Measurements from ENCODE around the gene AHCYL1.
"Not testable (repeated sequence)": the region's sequence is repeated elsewhere in the genome, so short reads cannot be mapped to it uniquely, and the experiment has no call there.

AHCYL1 gene

GRCh38 chr1:109996476-109996875, 11.9 kb downstream of the AHCYL1 start:
- DNase-seq (ENCODE audit: low read depth in 4 of 4, low spot score in 1 of 4), result no peak

GRCh38 chr1:109997204-109997866, 12.8 kb downstream of the AHCYL1 start:
- no peak for DNase-seq (ENCODE audit: low read depth in 4 of 4, low spot score in 1 of 4)

- no peak for DNase-seq (ENCODE audit: low read depth in 4 of 4, low spot score in 1 of 4)
Observed at GRCh38 chr1:109997867-109998229, 13.3 kb downstream of the AHCYL1 start.

GRCh38 chr1:110002695-110003094, 18.1 kb downstream of the AHCYL1 start:
- DNase-seq (ENCODE audit: low read depth in 4 of 4, low spot score in 1 of 4), result no peak

GRCh38 chr1:110003747-110004428, 19.3 kb downstream of the AHCYL1 start:
- peak in 1 of 4 experiments; percentile 28 for DNase-seq (ENCODE audit: low read depth in 4 of 4, low spot score in 1 of 4)

GRCh38 chr1:110004583-110004982, 20.0 kb downstream of the AHCYL1 start:
- no peak for DNase-seq (ENCODE audit: low read depth in 4 of 4, low spot score in 1 of 4)

- DNase-seq (ENCODE audit: low read depth in 4 of 4, low spot score in 1 of 4), result no peak
Observed at GRCh38 chr1:110005971-110006370, 21.4 kb downstream of the AHCYL1 start.

- DNase-seq (ENCODE audit: low read depth in 4 of 4, low spot score in 1 of 4), result no peak
Observed at GRCh38 chr1:110006516-110006915, 22.0 kb downstream of the AHCYL1 start.

GRCh38 chr1:110007046-110007830, 22.7 kb downstream of the AHCYL1 start:
- no peak for DNase-seq (ENCODE audit: low read depth in 4 of 4, low spot score in 1 of 4)

GRCh38 chr1:110008971-110009565, 24.5 kb downstream of the AHCYL1 start:
- DNase-seq (ENCODE audit: low read depth in 4 of 4, low spot score in 1 of 4), result no peak

GRCh38 chr1:110011527-110012041, 27.0 kb downstream of the AHCYL1 start:
- no peak for DNase-seq (ENCODE audit: low read depth in 4 of 4, low spot score in 1 of 4)

GRCh38 chr1:110012100-110012780, 27.7 kb downstream of the AHCYL1 start:
- DNase-seq (ENCODE audit: low read depth in 4 of 4, low spot score in 1 of 4), result no peak

- DNase-seq (ENCODE audit: low read depth in 4 of 4, low spot score in 1 of 4), result no peak
Observed at GRCh38 chr1:110017792-110018191, 33.2 kb downstream of the AHCYL1 start.

- DNase-seq (ENCODE audit: low read depth in 4 of 4, low spot score in 1 of 4), result no peak
Observed at GRCh38 chr1:110018396-110018795, 33.8 kb downstream of the AHCYL1 start.

GRCh38 chr1:110019770-110020169, 35.2 kb downstream of the AHCYL1 start:
- no peak for DNase-seq (ENCODE audit: low read depth in 4 of 4, low spot score in 1 of 4)

GRCh38 chr1:110021285-110021684, 36.7 kb downstream of the AHCYL1 start:
- DNase-seq (ENCODE audit: low read depth in 4 of 4, low spot score in 1 of 4), result no peak

GRCh38 chr1:110024613-110025012, 40.0 kb downstream of the AHCYL1 start:
- no peak for DNase-seq (ENCODE audit: low read depth in 4 of 4, low spot score in 1 of 4)

- not testable (repeated sequence) for DNase-seq (ENCODE audit: low read depth in 4 of 4, low spot score in 1 of 4)
Observed at GRCh38 chr1:110030687-110031086, 46.1 kb downstream of the AHCYL1 start.

- no peak for DNase-seq (ENCODE audit: low read depth in 4 of 4, low spot score in 1 of 4)
Observed at GRCh38 chr1:110032327-110032726, 47.8 kb downstream of the AHCYL1 start.

GRCh38 chr1:110033421-110033820, 48.9 kb downstream of the AHCYL1 start:
- DNase-seq (ENCODE audit: low read depth in 4 of 4, low spot score in 1 of 4), result no peak

- DNase-seq (ENCODE audit: low read depth in 4 of 4, low spot score in 1 of 4), result no peak
Observed at GRCh38 chr1:110034040-110034450, 49.5 kb downstream of the AHCYL1 start.
